PC-3 (cell line): ENCODE measurements around the gene PRKAR1B.

Source experiments
- CTCF ChIP-seq: fragments of 300-600 bp; sonication (generic); conservative IDR thresholded peaks from 2 replicates; pipeline ENCODE4 v1.5.1; 2017; ENCODE audit warnings: antibody characterized with exemption, low read depth, mild to moderate bottlenecking, low read length
- EZH2phosphoT487 ChIP-seq: fragments of 300-600 bp; sonication (generic); IDR thresholded peaks from 2 replicates; pipeline ENCODE4 v1.6.1; 2018; ENCODE audit warnings: mild to moderate bottlenecking, antibody characterized with exemption, low read length, borderline replicate concordance

- TF ChIP-seq CTCF: no peak
- no peak for TF ChIP-seq EZH2phosphoT487
These were observed 30.0 kb upstream of the PRKAR1B start for GRCh38 chr7:756928-757560.
